ENCODE data around the gene FSTL5. TPM values are rescaled to one million over a fixed set of nuclear protein-coding genes. Genes with fewer than 3 reads are reported as not detected.

Gene FSTL5
- total and polyA plus RNA-seq, 2 of the 8 experiments (the other 6 are each of a cell fraction or from before 2014, with no cell fraction given), result 0.09 to 0.32 TPM

DNA sequence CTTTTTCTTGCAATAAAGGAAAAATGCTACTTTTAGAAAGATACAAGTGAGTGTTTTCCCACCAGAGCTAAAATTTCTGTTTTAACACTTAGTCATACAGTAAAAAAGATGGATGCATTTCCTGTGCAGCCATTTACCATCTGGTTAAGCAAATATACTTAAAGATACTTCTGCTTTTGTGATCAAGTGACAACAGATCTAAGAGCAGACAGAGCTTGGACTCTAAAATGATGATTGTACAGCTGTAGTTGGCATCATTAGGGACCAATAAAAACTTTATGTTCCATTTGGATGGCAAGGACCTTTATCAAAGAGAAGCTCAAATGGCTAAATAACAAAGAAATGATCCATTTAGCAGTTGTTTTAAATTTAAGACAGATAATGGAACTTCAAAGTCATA, 270.8 kb downstream of the FSTL5 start (continued):
- TF ChIP-seq EZH2 (IDR thresholded peaks at IDR 0.05; ENCODE audit: low read depth, low read length, severe bottlenecking) (no peak), SP4 (IDR thresholded peaks at IDR 0.05; ENCODE audit: low read length) (no peak)

Measured in H1 (cell line).